Measurements from ENCODE around the gene LRP6. TPM values are rescaled to one million over a fixed set of nuclear protein-coding genes. Genes with fewer than 3 reads are reported as not detected.

LRP6 gene
- total and polyA plus RNA-seq, 2 of the 8 experiments (the other 6 are each of a cell fraction or from before 2014, with no cell fraction given): 53.6 to 73.2 TPM

GRCh38 chr12:12214201-12214600 lies 52.6 kb downstream of the LRP6 start:
- H3K14ac ChIP-seq (ENCODE audit: insufficient read length): no peak overlapping the region
- no peak overlapping the region for H2BK12ac ChIP-seq (ENCODE audit: low read depth, low read length)
- H3K79me2 ChIP-seq (ENCODE audit: control insufficient read depth in 1 of 2, insufficient read depth in 2 of 2, low read length in 2 of 2): peaks cover under 1 to 99% of the 10 kb centered on the region in 2 experiments; a peak in 3 of 4 replicates
- no peak overlapping the region for H3K18ac ChIP-seq (ENCODE audit: extremely low read depth, low read length)
- H3K4ac ChIP-seq (replicated peaks; ENCODE audit: insufficient read length, low read depth, low read length): no peak overlapping the region
- no peak overlapping the region for H3K4me3 ChIP-seq (ENCODE audit: extremely low read depth in 1 of 4, insufficient read depth in 2 of 4, low read depth in 3 of 4, low read length in 4 of 4)
- no peak overlapping the region for H3K56ac ChIP-seq (replicated peaks; ENCODE audit: insufficient read length, low read depth, low read length)
- H3K27ac ChIP-seq (ENCODE audit: low read depth, low read length): no peak overlapping the region
- POLR2A ChIA-PET (ENCODE audit: partially characterized antibody): interaction anchor here (1.1 kb wide), 2 partner anchors 12 to 52 kb away, joined by 3 to 9 read pairs; partner anchors contain the start of gene LRP6
- no peaks in the 10 kb centered on the region for H3K23me2 ChIP-seq (ENCODE audit: low read depth, low read length)
- CTCF ChIA-PET (ENCODE audit: partially characterized antibody): interaction anchor here (1.2 kb wide), 1 partner anchor 113 kb away, joined by 3 read pairs; no protein-coding TSS in a partner anchor
- no peak overlapping the region for H4K8ac ChIP-seq (ENCODE audit: extremely low read depth, insufficient read depth, low read length)
- FAIRE-seq (no peak), DNase-seq (ENCODE audit: low read depth in 1 of 2, low spot score in 2 of 2) (no peak)
- H3K4me2 ChIP-seq (ENCODE audit: insufficient read depth in 1 of 2, low read depth in 2 of 2, low read length in 2 of 2): peak overlapping the region in 1 of 2 experiments; percentile 44; a peak in 1 of 4 replicates
- no peak overlapping the region for H2BK20ac ChIP-seq (ENCODE audit: low read length)
- H3K4me1 ChIP-seq (replicated peaks in 1 of 4; ENCODE audit: control insufficient read depth in 3 of 4, insufficient read depth in 4 of 4, low read length in 3 of 4): peaks cover 2 to 8% (median 3%) of the 10 kb centered on the region in 4 experiments; a peak in 5 of 7 replicates
- no peaks in the 10 kb centered on the region for H3K36me3 ChIP-seq (ENCODE audit: control insufficient read depth in 2 of 4, insufficient read depth in 4 of 4, low read length in 3 of 4)
- H2AK5ac ChIP-seq (ENCODE audit: low read depth, low read length): no peak overlapping the region
- no peak overlapping the region for H3K9ac ChIP-seq (replicated peaks in 1 of 4; ENCODE audit: extremely low read depth in 1 of 4, low read depth in 3 of 4, low read length in 3 of 4)
- no peaks in the 10 kb centered on the region for H3K9me3 ChIP-seq (ENCODE audit: insufficient read depth in 2 of 2, low read depth in 1 of 2, low read length in 1 of 2)
- H4K20me1 ChIP-seq (replicated peaks in 1 of 2; ENCODE audit: control insufficient read depth in 1 of 2, insufficient read depth in 2 of 2, low read length in 2 of 2): peaks cover 5 to 10% of the 10 kb centered on the region in 2 experiments
- H4K5ac ChIP-seq (ENCODE audit: insufficient read length, low read depth, low read length): no peak overlapping the region
- no peak overlapping the region for H2BK15ac ChIP-seq (ENCODE audit: low read length)
- H3K27me3 ChIP-seq (replicated peaks in 1 of 4; ENCODE audit: control insufficient read depth in 3 of 4, extremely low read depth in 1 of 4, insufficient read depth in 3 of 4, low read length in 3 of 4): no peaks in the 10 kb centered on the region
- no peak overlapping the region for H2BK120ac ChIP-seq (replicated peaks; ENCODE audit: low read depth, low read length)
- H4K91ac ChIP-seq (replicated peaks; ENCODE audit: insufficient read length, low read length): no peak overlapping the region
- H3K79me1 ChIP-seq (ENCODE audit: low read depth, low read length): peaks cover 4% of the 10 kb centered on the region; the same call in 1 of the 2 replicates
- no peak overlapping the region for H2AFZ ChIP-seq (ENCODE audit: low read length)
- H2BK5ac ChIP-seq (ENCODE audit: low read depth, low read length): no peak overlapping the region
- H3K23ac ChIP-seq (ENCODE audit: insufficient read length): no peak overlapping the region
- no peak for TF ChIP-seq SAP30 (IDR thresholded peaks at IDR 0.05; ENCODE audit: insufficient read depth, insufficient replicate concordance, low read length)
- TF ChIP-seq EGR1 (IDR thresholded peaks at IDR 0.05; ENCODE audit: borderline replicate concordance, low read depth, low read length): no peak
- TF ChIP-seq FOSL1 (IDR thresholded peaks at IDR 0.05; ENCODE audit: insufficient read depth, low read depth, low read length): no peak
- no peak for TF ChIP-seq CTBP2 (IDR thresholded peaks at IDR 0.05; ENCODE audit: borderline replicate concordance, insufficient read depth, insufficient read length, low read length)
- TF ChIP-seq, protein P1, sequence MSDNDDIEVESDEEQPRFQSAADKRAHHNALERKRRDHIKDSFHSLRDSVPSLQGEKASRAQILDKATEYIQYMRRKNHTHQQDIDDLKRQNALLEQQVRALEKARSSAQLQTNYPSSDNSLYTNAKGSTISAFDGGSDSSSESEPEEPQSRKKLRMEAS (IDR thresholded peaks at IDR 0.05): no peak
- TF ChIP-seq SUZ12 (IDR thresholded peaks at IDR 0.05; ENCODE audit: low read length): no peak
- TF ChIP-seq POU5F1 (IDR thresholded peaks at IDR 0.05; ENCODE audit: low read depth, low read length): no peak
- TF ChIP-seq YY1 (IDR thresholded peaks at IDR 0.05; ENCODE audit: low read depth, low read length): no peak
- TF ChIP-seq SP4 (IDR thresholded peaks at IDR 0.05; ENCODE audit: low read length): no peak
- TF ChIP-seq RXRA (IDR thresholded peaks at IDR 0.05; ENCODE audit: insufficient read depth, low read depth, low read length): no peak
- no peak for TF ChIP-seq GTF2F1 (IDR thresholded peaks at IDR 0.05; ENCODE audit: borderline replicate concordance, low read depth, low read length)
- no peak for TF ChIP-seq TCF12 (IDR thresholded peaks at IDR 0.05; ENCODE audit: low read depth, low read length)
- no peak for TF ChIP-seq RNF2 (IDR thresholded peaks at IDR 0.05; ENCODE audit: borderline replicate concordance, low read depth, low read length, missing control alignments, poor library complexity, severe bottlenecking)
- TF ChIP-seq BACH1 (IDR thresholded peaks at IDR 0.05; ENCODE audit: low read length): no peak
- TF ChIP-seq PHF8 (conservative IDR thresholded peaks at IDR 0.05; ENCODE audit: low read depth, low read length): no peak

All from H1 (cell line).